G401 (cell line): ENCODE results near the gene GAD1. TPM values are rescaled to one million over a fixed set of nuclear protein-coding genes. Genes with fewer than 3 reads are reported as not detected.

Source experiments
- DNase-seq: peaks from one replicate; pipeline ENCODE4 v3.0.0-alpha.2; 2015; ENCODE audit warnings: low spot score
- in situ Hi-C: cut with HindIII; loops from 2 replicates; pipeline ENCODE4 v1.10.0; 2016; ENCODE audit warnings: low sequenced_read_pairs, mixed read lengths
- total RNA-seq: library from RNA; depleted of rRNA; stranded (reverse); fragments of >200 nt; shearing (Covaris generic); gene quantifications from 2 replicates; pipeline ENCODE4 v1.2.3, GENCODE V29; 2014; rRNA removed

Gene GAD1
- 52.5 and 58.6 TPM in 2 replicates for total RNA-seq

DNA sequence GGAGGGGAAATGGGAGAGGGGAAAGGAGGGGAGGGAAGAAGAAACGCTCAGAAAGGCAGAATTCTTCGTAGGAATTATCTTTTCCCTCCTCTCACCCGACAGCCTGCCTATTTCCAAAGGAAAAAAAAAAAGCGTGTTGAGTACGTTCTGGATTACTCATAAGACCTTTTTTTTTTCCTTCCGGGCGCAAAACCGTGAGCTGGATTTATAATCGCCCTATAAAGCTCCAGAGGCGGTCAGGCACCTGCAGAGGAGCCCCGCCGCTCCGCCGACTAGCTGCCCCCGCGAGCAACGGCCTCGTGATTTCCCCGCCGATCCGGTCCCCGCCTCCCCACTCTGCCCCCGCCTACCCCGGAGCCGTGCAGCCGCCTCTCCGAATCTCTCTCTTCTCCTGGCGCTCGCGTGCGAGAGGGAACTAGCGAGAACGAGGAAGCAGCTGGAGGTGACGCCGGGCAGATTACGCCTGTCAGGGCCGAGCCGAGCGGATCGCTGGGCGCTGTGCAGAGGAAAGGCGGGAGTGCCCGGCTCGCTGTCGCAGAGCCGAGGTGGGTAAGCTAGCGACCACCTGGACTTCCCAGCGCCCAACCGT lies at the start of gene GAD1:
Gene GAD1, plus strand, starts transcription at position 384 of the 589 bp plus-strand sequence. CDS start 1,705 bp downstream, outside the sequence.
- in situ Hi-C loops: no loop called here
- DNase-seq: peak; percentile 30

DNA sequence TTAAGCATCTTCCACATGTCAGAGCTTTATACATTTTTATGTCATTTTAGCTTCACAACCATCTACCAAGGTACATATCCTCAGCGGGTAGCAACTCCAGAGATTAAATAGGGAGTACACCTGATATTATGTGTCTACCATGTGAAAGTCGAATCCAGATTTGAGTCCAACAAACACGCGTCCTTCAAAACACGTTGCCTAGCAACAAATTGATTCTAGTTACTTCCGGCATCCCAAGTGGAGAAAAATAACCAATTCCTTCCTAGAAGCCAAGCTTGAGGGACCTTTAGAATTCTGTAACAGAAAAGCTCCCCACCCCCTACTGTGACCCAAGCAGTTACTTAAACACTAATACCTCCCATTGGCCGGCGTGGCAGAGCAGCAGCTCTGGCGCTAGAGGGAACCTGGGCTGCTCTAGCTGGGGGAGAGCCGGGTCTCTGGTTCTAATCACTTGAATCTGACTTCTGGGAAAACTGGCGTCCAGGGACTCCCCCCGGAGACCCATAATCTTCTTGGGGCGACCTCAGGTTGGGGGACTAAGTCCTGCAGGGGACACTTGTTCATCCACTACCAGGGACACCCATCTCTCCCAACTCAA lies 46.6 kb upstream of the GAD1 start, which contains the start of gene ERICH2:
Gene ERICH2, plus strand, starts transcription at position 371 of the 598 bp plus-strand sequence. CDS start 304 bp downstream, outside the sequence.
- in situ Hi-C loops: no loop called here
- DNase-seq: peak; percentile 33

DNA sequence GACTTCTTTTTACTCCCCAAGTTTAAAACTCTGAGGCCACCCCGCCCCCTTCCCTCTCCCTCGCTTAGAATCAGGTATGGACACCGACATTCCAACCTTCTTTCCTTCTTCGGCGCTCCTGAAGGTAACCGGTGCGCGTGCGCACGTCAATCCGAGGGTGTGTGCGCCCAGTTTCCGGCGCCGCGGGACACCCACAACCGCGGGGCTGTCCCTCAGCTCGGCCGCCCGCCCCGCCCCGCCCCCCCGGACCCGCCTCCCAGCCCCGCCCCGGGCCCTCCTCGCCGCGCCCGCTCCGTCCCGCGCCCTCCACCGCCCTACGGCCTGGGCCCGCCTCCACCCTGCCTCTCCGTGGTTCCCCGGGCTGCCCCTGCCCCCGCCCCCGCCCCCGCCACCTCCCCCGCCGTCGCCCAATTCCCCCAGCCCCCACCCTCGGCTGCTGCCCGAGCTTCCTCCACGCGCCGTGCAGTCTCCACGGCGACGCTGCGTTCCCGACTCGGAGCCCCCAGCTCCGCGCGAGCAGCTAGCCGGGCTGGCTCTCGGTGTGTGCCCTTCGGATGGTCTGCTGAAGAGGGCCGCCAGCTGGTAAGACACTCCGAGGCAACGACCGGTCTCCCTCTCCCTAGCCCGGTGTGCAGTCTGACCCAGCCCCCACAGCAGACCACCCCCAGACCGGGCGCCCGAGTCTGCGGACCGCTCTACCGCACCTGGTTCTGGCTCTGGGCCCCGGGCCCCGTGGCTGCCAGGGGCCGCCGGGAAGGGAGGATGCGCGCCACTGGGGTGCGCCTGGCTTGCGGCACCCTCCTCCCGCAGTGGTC lies 45.9 kb upstream of the GAD1 start:
- in situ Hi-C loops: no loop called here
- peak; percentile 23 for DNase-seq

DNA sequence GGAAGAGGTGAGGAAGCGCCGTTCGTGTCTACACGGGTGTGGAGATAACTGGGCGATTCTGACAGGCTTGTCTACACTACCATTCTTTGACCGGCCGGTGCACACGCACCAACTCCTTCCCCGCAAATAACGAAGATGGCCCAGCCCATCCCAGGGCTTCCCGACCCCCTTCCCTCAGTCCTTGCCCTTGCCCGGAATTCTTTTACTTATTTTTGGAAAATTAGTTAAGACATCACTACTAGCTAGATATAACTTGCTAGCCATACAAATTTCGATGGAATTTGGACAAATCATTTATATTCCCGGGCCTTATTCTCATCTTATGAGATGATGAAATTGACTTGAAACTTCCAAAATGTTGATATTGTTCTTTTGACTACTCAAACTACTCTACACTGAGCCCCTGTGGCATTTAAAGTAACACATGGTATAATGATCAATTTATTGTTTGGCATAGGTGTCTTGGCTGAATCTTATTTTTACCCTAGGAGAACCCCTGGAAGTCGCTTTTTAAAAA lies 45.2 kb upstream of the GAD1 start:
- no peak for DNase-seq
- in situ Hi-C loops: no loop called here

DNA sequence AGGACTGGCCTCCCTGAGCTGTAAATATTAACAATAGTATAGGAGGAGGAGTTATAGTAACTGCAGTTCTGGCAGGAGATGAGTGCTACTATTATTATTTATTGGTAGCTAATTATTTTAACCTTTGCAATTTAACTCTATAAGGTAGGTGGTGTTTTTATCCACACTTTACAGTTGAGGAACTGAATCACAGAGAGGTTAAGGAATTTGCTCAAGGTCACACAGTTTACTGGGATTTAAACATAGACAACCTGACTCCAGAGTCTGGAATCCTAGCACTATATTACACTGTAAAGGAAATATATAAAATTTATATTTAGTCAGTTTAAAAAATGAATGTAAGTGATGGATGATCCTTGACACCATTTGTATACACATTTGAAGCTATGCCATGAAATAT lies 44.4 kb upstream of the GAD1 start:
- no peak for DNase-seq
- in situ Hi-C loops: no loop called here

DNA sequence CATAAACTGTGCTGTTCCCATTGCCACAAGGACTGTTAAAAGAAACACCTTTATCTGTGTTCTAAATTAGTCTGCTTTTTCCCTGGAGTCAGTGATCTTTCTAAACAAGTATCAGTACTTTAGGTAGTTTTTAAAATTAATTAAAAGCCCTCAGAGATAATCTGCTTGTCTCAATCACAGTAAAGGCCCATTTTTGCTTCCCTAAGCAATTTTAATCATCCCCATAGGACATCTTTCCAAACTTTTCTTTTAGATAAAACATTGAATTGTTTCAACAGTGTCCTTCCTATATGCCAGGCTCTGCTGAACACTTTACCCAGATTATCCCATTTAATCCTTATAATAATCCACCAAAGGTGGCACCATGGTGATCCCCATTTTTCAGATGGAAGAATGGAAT lies 42.6 kb upstream of the GAD1 start:
- DNase-seq: no peak
- in situ Hi-C loops: no loop called here

DNA sequence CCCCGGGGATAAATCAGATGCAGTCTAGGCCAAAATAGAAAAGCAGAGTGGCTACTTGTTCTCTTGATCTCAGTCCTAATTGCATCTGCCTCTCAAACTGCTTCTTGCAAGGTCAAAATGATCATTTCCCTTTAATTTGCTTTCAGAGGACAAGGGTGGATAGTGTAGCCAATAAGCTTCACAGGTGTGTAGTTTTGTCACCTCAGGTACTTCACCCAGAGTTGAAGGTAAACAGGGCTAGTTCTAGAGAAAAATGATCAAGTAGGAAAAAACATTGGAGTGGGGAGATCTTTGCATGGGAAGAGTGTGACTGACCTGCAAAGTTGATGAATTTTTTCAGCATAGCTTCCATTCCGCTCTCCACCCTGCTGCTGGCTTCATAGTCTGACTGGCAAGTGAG lies 37.8 kb upstream of the GAD1 start:
- in situ Hi-C loops: no loop called here
- DNase-seq: no peak

DNA sequence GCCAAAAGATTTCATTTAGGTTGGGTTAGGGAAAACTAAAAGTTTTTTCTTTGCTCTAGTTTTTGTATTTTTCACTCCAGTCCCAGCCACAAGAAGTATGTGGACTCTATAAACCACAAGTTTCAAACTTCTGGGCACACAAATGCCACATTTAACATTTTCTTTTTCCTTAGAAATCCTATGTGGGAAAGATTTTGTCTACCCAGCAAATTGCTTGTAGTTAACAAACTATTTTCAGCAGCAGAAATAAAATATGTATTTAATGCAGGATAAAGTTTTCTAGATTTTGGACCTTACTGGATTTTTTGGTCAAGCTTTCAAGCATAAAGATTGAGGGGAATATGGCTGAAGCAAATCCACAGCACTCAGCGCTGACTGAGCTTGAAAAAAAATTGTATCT lies 37.4 kb upstream of the GAD1 start:
- DNase-seq: no peak
- in situ Hi-C loops: no loop called here

DNA sequence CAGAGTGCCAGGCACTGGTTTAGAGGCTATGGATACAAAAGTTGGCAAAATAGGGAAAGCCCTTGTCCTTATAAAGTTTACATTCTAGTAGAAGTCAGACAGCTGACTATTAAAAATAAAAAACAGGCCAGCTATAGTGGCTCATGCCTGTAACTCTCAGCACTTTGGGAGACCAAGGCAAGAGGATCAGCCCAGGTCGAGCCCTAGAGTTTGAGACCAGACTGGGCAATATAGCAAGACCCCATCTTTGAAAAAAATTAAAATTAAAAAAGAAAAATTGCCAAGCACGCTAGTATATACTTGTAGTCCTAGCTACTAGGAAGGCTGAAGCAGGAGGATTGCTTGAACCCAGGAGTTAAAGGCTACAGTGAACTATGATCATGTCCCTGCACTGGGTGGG lies 34.0 kb upstream of the GAD1 start:
- in situ Hi-C loops: no loop called here
- DNase-seq: no peak

DNA sequence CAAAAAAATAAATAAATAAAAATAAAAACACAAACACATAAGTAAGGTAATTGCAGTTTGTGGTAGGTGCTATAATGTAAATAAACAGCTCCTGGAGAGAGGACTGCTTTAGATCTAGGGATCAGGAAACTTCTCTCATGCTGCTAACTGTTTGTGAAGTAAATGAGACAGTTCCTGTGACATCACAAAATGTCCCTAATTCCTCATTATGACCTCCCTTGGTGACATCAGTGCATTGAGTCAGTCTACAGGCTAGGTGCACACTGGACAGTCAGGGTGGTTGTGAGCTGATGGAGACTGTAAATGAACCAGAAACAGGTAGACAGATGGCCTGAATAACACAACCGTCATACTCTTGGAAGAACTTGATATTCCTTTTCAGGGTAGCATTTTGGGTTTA lies 33.1 kb upstream of the GAD1 start:
- in situ Hi-C loops: no loop called here
- DNase-seq: no peak

DNA sequence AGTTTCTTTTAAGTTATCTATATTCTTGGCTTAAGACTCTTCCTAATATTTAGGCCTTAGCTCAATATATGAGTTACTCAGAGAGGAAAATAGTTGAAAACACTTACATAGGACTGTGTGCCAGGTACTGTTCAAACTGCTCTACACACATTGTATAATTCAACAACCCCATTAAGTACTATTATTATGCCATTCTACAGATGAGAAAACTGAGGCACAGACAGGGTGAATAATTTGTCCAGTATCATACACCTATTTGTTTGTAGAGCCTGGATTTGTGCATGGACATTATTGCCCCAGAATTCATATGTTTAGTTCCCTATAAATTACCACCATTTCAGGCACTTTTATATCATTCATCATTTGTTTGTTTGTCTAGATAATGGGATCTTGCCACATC lies 17.7 kb upstream of the GAD1 start:
- in situ Hi-C loops: no loop called here
- DNase-seq: no peak

DNA sequence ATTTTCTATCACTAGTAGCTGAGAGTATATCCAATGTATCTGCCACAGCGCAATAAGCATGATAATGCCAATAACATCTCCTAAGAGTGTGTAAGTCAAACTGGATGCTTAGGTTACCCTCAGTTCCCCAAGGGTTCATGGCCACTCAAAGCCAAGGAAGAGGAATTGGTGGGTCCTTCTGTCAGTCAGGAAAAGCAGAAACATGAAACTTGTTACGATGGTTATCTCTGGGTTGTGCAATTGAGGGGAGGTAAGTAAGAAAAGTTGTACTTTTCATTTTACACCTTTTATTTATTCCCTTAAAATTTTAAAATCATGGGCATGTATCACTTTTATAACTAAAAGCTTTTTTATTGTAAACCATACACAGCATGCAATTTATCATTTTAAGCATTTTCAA lies 10.1 kb upstream of the GAD1 start:
- no peak for DNase-seq
- in situ Hi-C loops: no loop called here

DNA sequence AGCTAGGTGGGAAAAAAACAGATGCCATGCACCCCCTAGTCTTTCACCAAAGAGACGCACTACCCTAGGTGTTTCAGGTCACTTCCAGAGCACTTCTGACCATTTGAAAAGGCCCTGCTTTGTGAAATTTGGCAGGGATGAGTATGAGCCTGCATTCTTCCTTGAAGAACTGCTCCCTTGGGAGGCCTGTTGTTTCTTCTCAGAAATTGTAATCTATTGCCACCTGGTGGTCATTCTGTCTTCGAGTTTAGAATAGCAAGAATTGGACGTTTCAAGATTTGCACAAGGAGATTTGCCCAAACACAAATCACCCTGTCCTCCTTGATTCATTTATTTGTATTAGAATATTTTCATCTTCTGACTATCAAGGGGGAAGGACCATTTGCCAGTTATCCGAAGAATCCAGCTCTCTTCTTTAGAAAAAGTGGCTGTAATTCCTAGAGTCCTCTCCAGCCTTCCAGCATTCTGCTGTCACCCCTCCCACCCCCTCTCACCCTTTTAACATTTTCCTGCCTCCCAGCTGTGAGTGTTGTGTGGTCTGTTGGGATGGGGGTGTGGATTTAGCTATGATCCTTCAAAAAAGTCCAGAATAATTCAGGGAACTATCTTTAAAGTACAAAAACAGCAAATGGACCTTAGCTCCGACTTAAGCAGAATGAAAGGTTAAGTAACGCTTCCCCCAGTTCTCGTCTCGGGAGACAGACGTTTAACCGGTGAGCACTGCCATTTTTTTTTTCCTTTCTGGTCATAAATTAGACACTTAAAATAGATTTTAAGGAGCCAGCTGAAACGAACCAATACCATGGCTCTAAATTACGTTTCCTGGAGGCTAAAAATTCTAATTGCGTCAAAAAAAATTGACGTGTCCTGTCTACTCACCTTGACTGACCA lies 3.7 kb upstream of the GAD1 start:
- DNase-seq: peak; percentile 81
- in situ Hi-C loops: no loop called here

DNA sequence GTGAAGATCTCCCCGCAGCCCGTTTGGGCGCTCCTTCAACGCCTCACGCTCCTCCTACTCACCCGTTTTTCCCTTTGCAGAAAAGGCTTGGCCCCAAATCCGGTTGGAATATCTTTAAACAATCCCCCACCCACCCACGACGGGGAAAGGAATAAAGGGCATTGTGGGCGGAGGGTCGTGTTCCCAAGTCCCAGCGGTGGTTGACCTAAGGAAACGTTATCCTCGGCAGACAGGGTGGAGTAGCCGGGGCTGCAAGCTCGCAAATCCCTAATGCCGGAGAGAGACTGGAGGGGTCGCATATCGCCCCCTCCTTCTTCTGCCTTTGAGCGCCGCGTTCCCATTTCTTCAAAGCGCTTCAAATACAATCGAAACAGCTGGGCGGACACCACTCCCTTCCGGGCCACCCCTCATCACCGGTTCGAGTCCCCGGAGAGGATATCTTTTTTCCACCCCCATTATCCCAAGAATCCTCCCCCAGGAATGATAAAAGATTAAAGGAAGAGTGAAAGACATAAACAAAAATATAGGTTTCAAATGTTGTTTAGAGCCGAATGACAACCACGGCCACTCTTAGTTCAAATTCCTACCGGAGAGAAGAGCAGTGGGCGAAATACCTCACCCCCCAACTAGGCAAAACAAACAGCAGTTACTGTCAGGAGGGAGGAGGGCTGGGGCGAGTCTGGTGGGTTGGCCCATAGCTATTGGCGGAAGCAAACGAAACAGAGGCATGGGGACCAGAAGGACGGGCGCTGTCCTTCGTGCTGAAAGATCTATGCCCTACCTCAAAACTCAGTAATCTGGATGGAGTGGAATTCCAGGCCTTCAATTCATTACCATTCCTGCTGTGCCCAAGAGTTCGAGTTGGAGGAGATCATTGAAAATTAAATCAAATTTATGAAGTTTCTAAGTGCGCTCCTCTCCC lies 2.8 kb upstream of the GAD1 start:
- no peak for DNase-seq
- in situ Hi-C loops: no loop called here

DNA sequence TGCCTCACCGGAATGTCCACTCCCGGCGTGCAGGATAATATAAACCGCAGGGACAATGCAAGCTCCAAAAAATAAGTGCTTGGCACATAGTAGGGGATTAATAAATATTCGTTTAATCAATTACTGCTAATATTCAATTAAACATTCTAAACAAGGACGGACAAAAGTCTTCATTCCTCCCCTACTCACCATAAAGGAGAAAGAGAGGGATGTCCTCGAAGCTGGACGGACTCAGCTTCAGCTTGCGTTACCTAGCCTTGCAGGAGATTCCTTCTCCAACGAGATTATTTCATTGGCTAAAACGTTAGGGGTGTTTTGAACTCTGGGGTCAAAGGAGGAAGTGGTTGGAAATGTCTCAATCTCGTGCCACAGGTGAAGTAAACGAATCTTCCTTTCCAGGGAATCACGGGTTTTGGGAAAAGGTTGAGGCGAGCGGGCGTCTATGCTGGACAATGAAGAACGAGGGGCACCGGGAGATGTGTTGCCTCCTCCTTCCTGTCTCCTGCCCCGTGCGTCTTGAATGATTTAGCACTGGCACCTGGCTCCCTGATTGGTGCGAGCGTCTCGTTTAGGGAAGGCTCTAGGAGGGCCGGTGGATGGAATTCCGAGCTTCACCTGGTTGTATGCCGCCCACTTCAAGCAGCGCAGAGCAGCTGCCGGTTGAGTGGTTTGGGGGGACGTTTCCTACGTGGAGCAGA lies 2.0 kb upstream of the GAD1 start:
- in situ Hi-C loops: no loop called here
- no peak for DNase-seq

DNA sequence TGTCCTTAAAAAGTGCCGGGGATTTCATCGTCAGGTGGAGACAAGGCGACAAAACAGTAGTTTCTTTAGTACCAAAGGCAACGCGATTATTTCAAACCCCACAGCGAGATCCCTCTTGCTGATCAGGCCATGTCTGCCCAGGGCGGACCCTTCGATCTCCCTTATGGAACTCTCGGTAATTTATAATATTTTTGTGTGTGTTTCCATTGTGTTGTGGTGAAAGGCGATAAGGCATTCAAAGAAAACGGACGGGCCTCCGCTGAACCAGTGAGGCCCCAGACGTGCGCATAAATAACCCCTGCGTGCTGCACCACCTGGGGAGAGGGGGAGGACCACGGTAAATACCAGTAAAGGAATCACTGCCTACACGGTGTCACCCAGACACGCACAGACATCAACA lies 1.4 kb upstream of the GAD1 start:
- DNase-seq: no peak
- in situ Hi-C loops: no loop called here

DNA sequence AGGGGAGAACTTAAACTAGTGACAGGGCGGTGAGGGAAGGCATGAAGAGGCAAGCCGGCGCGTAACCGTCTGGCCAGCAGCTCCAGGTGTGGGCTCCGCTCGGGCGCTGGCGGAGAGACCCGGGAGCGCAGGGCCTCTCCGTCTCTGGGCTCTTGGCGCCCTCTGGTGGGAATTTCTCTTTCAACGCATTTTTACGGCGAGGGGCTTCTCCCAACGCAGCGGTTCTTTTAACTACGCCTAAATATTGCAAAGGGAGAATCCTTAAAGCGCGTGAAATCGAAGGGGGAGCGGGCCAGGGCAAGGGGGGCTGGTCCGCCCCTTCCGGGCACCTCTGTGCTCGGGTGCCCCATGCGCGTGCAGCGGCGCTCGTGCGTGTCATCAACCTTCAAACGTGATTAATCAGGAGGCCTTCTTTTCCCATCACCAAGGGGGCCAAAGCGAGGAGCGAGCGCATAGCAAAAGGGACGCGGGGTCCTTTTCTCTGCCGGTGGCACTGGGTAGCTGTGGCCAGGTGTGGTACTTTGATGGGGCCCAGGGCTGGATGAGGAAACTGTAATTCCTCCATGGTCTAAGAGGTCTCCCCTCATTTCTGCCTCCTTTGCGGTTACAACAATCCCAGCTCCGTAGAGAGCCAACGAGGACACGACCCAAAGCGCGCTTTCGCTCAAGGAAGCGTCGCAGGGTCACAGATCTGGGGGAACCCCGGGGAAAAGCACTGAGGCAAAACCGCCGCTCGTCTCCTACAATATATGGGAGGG lies 762 bp upstream of the GAD1 start:
- in situ Hi-C loops: no loop called here

More for the DNA sequence above, 762 bp upstream of the GAD1 start:
- peak; percentile 50 for DNase-seq
